Stimulated activated CD4-positive, alpha-beta T cell treated with anti-CD3 and anti-CD28 coated beads, Interleukin-12 subunit alpha, Interleukin-12 subunit beta, amount 100 ng/mL, for 24 hours (primary cell): Measurements from ENCODE around the gene F2RL2.
"Not testable (repeated sequence)": the region's sequence is repeated elsewhere in the genome, so short reads cannot be mapped to it uniquely, and the experiment has no call there.

Experiments
- DNase-seq, 2 experiments: peaks; one replicate each; pipeline ENCODE4 v3.0.0-alpha.2; 2020; ENCODE audit warnings: low read depth in 2 of 2

Gene F2RL2

GRCh38 chr5:76620166-76620565, 3.0 kb downstream of the F2RL2 start:
- DNase-seq = no peak

DNA sequence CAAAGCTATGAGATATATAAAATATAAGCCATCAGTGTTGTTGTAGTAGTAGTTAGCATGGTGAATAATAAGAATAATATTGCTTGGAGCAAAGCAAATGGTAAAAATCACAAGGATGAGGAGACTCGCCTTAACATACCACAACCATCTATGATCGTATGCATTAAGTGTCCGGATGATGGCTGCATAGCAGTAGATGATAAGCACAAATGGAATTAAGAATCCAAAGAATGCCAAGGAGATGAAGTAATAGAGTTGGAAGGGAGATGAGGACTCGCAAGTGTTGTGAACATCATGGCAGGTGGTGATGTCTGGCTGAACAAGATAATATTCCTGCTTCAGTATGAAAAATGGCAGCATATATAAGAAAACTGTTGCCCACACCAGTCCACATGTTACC, 5.5 kb downstream of the F2RL2 start:
- no peak for DNase-seq

- no peak for DNase-seq
Measured at GRCh38 chr5:76617229-76617628, 6.0 kb downstream of the F2RL2 start.

- no peak for DNase-seq
Measured at GRCh38 chr5:76616206-76616605, 7.0 kb downstream of the F2RL2 start.

GRCh38 chr5:76615759-76616158, 7.4 kb downstream of the F2RL2 start:
- no peak for DNase-seq

- DNase-seq = no peak
Measured at GRCh38 chr5:76612942-76613341, 10.3 kb downstream of the F2RL2 start.

DNA sequence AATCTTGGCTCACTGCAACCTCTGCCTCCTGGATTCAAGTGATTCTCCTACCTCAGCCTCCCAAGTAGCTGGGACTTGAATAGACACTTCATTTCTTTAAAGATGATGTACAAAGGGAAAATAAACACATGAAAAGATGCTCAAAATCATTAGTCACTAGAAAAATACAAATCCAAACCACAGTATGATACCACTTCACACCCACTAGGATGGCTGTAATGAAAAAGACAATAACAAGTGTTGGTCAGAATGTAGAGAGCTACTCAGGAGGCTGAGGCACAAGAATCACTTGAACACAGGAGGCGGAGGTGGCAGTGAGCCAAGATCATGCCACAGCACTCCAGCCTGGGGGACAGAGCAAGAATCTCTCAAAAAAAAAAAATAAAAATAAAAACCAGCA, 13.0 kb downstream of the F2RL2 start:
- DNase-seq = no peak

DNA sequence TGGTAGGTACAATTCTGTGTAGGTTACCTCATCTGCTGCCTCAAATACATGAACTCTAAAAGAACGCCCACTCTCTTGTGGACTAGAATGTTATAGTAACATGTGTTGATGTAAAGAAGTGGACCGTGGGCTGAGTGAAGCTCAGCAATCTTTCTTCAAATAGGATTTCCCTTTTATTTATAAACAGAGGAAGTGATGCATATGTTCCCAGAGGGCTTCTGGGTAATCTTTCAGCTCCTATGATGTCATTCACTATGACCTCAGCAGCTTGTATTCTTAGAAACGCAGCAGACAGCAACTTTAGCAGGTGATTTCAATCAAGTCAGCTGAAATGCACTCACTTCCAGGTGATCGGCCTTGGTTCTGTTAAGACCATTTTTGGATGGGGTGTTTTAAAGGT, 14.4 kb downstream of the F2RL2 start:
- no peak for DNase-seq

DNA sequence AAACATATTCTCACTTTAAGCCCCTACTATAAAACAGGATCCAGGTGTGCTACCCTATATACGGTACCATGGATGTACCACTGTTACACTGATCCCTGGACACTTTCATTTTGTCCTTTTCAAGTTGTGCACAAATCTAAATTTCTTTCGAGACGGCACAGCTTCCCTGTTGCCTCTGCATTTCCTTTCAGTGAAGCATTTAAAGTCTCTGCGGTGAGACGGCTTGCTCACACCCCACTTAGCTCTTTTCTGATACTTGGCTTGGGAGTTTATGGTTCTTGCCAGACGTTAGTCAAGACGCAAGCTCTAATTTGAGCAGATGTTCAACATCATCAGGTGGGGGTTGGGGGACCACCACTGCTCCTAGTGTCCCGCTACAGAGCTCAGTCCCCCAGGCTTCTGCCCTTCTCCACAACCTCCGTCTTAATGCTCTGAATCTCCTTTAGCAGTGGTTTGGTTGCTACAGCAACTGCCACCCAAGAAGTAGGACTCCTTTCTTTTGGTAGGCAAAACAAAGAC, 15.8 kb downstream of the F2RL2 start:
- DNase-seq = no peak

- DNase-seq = no peak
Measured at GRCh38 chr5:76606701-76607100, 16.5 kb downstream of the F2RL2 start.

DNA sequence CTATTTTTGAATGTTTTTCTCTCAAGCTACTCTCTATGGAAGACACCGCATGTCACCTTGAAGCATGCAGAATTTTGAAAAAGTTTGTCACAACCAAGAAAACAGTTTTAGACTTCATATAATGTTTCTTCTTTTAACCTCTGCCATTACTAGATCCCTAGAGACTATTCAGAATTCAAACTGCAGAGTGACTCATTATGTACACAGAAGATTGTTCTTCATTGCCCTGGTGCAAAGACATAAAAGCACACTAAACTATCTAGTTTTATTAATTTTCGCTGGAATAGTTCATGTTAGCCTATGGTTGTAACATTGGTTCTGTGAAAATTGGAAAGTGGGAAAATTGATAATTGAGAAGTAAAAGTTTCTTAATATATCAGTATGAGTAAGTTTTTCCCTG, 18.4 kb downstream of the F2RL2 start:
- no peak for DNase-seq

DNA sequence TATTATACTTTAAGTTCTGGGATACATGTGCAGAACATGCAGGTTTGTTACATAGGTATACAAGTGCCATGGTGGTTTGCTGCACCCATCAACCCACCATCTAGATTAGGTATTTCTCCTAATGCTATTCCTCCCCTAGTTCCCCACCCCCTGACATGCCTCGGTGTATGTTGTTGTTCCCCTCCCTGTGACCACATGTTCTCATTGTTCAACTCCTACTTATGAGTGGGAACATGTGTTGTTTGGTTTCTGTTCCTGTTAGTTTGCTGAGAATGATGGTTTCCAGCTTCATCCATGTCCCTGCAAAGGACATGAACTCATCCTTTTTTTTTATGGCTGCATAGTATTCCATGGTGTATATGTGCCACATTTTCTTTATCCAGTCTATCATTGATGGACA, 19.2 kb downstream of the F2RL2 start:
- DNase-seq = not testable (repeated sequence)

DNA sequence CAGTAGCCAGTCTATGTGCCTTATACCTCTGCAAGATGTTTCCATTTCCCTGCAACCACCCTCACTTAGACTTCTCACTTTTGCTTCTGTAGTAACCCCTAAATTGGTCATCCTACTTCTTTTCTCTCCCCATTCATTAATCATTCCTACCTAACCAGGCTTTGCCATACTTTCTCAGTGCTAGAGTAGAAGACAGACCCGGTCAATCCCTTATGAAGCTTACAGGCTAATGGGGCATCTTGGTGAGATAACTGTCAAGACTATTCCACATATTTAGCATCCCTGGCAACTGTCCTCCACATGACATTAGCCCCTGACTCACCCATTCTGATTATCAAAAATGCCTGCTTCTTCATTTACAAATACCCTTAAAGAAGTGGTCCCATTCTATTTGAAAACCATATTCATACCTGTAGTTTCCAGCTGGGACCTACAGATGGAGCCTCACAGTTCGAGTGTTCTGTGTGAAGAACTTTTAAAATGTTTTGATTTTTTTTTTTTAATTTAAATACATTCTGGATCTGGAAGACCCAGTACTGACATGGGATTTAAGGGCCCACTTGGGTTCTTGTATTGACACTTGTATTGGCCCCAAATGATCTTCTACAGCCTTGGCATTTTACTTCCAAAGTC, 21.0 kb downstream of the F2RL2 start:
- no peak for DNase-seq

GRCh38 chr5:76601470-76601869, 21.7 kb downstream of the F2RL2 start:
- DNase-seq = no peak

DNA sequence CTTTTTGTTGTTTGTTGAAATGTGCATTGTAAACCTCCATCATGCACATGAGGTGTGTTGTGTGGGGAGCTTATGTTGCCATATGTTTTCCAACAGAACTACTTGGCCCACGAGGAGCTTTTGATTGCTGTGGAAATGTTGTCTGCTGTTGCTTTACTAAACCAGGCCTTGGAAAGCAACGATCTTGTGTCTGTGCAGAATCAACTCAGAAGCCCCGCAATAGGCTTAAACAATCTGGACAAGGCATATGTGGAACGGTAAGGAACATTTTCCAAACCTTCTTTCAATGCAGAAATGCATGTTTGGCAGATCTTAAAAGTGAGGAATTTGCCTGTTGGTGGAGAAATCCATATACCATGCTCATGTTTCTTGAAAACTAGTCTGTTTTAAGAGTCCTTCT, 22.5 kb downstream of the F2RL2 start:
- no peak for DNase-seq

DNA sequence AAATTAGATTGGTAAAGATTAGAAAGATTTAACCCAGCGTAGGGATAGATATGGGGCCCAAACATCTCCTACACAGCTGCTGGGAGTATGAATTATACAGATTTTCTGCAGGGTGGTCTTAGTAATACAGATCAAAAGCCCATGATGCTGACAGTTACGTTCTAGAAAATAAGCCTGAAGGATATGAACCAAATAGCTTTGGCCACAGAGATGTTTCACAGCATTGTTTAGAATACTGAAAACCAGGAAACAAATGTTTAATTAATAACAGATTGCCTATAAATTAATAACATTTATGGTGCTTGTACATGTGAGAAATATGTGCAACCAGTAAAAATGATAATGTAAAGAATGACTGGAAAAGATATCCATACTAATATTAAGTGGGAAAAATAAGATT, 24.7 kb downstream of the F2RL2 start:
- no peak for DNase-seq

GRCh38 chr5:76595755-76596481, 27.3 kb downstream of the F2RL2 start:
- no peak for DNase-seq

DNA sequence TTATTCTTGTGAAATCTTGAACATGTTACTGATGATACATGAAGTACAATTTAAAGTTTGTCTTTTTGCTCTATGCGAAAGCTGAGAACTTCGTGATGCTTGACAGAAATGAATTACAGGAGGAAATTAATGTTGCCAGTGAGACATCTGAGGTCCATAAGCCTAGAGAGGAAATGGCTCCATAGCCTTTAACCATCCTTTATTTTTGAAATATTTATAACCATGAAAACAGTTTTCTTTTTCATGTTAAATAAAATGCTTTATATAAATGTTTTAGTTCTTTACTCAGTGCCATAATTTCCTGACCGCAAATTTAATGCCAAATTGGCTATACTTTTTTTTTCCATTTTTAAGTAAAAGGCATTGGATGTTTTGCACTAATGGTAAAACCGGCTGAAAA, 29.1 kb downstream of the F2RL2 start:
- no peak for DNase-seq

- no peak for DNase-seq
Measured at GRCh38 chr5:76592692-76593091, 30.5 kb downstream of the F2RL2 start.

DNA sequence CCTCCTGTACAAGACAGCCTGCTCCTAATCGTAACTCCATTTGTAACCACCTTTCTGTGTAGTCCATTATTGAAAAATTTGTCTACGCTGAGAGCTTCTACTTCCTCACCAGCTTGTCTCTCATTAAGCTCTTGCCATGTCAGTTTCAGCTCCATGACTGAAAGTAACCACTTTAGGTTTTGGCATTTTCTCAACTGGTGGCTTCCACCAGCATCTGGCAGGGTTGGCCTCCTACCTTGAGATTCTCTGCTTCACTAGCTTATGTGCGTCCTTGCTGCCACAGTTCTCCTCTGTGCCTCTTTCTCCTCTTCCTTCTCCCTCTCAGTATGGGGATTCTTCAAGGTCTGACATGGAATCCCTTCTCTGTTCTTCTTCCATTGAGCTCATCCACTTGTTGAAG, 31.8 kb downstream of the F2RL2 start:
- DNase-seq = no peak

GRCh38 chr5:76590027-76590426, 33.2 kb downstream of the F2RL2 start:
- no peak for DNase-seq

GRCh38 chr5:76586531-76586930, 36.7 kb downstream of the F2RL2 start:
- DNase-seq = no peak

GRCh38 chr5:76585783-76586217, 37.4 kb downstream of the F2RL2 start:
- DNase-seq = no peak
